HG03039 (cell line): ENCODE results near the gene ANKRD36C.
A peak's percentile ranks its signal among the peaks of the same experiment; 100 is the strongest.
"Not testable (repeated sequence)": the region's sequence is repeated elsewhere in the genome, so short reads cannot be mapped to it uniquely, and the experiment has no call there.

Source experiments
- ATAC-seq: cut with Tn5 transposase; IDR thresholded peaks from one replicate; pipeline ENCODE4 v1.9.1; 2021; ENCODE audit warnings: mild to moderate bottlenecking, moderate library complexity; ENCODE audit not compliant: unreplicated experiment

ANKRD36C gene

DNA sequence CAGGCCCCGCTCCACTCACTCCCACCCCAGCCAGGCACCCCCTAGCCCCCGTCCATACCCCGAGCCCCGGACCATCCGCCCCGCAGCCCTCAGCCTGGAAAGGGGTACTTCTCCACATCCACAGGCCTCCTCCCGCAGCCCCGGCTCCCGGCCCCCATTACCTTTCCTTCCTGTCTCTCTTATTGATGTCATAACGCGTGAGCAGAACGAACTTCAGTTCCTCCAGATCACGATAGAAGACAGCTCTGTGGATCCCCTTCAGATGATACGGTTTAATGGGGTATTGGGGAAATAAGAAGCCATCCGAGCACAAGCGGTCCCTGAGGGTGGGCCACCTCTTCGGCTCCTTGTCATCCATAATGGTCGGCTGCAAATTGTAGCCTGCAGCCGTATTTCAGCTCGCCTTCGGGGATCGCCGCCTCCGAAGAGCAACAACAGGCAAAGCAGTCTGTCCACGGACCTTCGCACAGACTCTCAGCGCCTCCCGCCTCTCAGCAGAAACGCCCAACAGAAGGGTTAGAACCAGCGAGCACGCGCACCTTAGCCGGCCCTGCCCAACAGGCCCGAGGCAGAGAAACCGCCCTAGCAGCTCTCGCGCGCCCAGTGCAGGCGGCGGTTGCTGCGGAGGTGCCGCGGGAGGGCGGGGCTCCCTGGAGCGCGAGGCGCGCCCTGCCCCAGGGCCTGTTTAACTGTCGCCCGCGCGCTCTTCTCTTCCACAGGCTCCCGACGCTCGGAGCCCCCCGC lies at the start of gene ANKRD36C:
Gene ANKRD36C (minus strand): TSS at position 474 of the 744 bp plus-strand sequence. CDS start 116 bp downstream, at position 358.
- peak; percentile 90 for ATAC-seq

DNA sequence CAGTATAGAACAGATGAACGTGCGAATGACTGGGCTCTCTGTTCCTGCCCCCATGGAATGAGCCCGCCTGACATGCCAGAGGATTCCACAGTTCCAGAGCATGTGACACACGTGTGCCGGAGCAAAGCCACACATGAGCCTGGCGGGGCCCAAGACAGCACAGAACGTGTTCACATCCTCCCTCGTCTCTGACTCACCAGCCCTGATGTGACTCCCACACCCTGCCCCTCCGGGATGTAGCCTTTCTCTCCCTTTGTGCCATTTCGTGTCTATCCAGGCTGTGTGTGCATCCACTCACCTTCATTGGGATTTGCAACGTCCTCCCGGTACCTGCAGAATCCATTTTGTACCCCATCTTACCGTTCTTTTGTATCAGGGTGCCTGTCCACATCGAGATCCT lies 43.9 kb upstream of the ANKRD36C start:
- ATAC-seq = not testable (repeated sequence)

DNA sequence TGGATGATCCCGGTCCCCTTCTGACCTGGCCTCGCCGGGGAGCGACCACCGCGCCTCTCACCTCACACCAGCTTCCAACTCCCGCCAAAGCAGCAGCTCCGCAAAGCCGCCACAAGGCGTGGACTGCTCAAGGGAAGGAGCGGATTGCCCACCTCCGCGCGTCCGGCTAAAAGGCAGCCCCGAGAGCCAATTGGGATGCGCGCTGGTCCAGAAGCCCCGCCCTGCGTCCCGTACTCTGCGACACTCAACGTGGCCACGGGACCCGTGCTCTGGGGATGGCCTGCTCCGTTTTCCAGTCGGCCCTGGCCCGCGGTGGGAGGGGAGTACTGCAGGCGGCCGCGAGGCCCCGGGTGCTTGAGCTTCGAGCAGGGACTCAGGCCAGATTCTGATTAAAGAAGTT lies 43.2 kb upstream of the ANKRD36C start, which contains the start of gene GPAT2:
Gene GPAT2 (minus strand): TSS at position 125 of the 400 bp plus-strand sequence. CDS start 2,557 bp downstream, outside the sequence.
- not testable (repeated sequence) for ATAC-seq

DNA sequence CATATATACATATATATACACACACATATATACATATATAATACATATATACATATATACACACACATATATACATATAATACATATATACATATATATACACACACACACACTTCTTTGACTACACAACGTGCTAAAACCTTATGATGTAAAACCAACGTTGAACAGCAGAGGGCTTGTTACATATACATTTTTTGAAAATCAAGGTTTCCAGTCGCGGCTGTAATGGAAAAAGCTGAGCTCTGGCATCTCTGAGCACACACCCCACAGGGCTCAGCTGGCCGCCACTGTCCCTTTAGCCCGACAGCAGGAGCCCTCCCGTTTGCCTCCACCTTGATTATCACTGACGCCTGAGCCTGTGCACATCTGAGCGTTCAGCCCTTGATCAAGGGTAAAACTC lies 42.4 kb upstream of the ANKRD36C start:
- ATAC-seq = not testable (repeated sequence)

DNA sequence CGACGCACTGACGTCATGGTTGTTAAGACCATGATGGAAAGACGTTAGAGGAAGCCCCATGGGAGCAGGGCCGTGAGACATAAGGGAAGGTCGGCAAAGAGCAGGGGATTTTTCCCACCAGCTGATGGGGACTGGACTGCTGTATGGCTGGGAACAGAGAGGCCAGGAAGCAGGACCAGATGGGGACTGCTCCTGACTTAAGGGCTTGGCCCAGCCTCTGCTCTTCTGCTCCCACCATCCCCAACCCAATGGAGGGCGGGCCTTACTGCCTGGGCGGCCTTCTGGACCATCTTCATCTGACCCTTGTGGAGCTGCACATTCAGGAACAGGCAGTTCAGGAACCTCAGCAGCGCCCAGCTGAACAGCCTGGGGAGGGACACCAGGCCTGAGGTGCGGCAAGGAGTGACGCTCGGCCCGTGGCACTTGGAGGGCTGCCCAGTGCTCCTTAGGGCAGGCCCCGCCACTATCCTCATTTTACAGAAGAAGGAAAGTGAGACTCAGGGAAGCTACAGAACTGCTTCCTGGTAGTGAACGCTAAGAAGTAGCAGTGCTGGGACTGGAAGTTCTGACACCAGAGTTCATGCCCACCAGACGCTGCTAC lies 36.2 kb upstream of the ANKRD36C start:
- ATAC-seq = not testable (repeated sequence)

DNA sequence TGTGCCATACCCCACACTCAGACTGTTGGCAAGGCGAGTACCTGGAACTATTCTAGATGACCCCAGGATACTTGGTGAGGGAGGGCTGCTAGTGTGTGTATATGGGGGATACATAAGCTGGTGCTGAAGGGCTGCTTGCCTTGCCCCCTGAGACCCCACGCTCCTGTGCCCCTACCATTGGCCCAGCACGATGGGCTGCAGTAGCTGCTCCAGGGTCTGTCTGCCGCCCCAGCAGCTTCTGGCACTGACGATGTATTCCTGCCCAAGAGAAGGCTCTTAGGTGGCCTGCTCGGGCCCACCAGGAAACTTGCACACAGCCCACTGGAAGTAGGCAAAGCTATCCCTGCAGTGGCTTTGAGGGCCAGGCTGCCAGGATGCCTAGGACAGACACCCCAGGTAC lies 34.1 kb upstream of the ANKRD36C start:
- not testable (repeated sequence) for ATAC-seq

DNA sequence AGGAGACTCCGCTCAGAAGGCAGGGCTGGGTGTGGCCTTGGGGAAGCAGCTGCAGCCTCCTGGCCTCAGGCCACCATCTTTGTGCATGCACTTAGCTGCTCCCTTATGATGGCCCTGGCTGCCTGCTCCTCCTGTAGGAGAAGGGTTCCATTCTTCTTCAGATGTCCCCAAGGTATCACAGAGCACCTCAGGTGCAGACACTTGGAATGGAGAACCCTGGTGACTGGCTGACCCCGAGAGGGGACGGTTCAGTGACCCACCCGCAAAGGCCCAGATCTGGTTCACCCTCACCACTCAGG lies 33.5 kb upstream of the ANKRD36C start:
- ATAC-seq = no peak

DNA sequence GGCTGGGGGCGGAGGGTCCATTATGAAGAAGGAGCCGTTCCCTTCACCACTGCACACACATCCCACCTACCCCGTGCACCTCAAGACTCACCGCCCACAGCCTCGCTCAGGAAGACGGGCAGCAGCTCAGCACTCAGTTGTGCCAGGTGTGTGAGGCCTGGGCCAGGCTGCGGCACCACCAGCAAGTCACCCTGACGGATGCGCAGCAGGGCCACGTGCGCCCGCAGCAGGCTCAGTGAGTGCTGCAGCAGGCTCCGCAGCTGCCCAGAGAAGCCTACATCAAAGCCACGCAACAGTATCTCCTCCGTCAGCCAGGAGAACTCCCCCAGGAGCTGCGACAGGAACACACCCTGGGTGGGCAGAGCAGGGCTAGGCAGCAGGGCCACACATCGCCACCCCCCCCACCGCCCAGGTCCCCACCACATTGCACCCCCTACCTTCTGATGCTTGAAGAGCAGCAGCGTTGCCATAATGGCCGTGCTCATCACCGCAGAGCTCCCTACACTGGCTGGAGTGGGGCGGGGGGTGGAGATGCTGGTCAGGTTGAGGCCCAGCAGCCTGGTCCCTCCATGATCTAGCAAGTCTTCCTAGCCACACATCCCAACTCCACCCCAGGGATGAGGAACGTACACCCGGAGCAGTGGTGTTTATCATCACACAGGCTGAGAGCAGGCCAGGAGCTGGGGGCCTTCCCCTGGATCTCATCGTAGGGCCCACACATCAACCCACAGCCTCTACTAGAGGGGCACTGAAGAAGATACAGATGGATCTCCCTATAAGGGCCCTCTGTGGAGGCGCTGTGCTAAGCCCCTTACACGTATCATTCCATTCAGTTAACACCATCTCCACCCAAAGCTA lies 32.9 kb upstream of the ANKRD36C start:
- no peak for ATAC-seq

DNA sequence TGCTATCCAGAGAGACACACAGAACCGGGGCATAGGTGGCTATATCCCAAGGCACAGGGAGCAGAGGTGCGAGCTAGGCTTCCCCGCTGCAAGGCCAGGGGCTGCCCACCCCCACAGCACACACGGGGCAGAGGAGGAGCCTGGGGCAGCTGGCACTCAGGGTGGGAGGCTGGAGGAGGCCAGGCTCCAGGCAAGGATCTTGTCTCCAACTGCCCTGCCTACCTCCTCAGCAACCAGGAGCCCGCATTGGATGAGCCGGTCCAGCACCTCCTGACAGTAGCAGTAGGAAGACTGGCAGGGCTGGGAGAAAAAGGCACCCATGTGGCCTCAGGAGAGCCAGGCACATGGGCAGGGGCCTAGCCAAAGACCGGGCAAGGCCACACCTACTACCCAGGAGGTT lies 32.1 kb upstream of the ANKRD36C start:
- not testable (repeated sequence) for ATAC-seq

DNA sequence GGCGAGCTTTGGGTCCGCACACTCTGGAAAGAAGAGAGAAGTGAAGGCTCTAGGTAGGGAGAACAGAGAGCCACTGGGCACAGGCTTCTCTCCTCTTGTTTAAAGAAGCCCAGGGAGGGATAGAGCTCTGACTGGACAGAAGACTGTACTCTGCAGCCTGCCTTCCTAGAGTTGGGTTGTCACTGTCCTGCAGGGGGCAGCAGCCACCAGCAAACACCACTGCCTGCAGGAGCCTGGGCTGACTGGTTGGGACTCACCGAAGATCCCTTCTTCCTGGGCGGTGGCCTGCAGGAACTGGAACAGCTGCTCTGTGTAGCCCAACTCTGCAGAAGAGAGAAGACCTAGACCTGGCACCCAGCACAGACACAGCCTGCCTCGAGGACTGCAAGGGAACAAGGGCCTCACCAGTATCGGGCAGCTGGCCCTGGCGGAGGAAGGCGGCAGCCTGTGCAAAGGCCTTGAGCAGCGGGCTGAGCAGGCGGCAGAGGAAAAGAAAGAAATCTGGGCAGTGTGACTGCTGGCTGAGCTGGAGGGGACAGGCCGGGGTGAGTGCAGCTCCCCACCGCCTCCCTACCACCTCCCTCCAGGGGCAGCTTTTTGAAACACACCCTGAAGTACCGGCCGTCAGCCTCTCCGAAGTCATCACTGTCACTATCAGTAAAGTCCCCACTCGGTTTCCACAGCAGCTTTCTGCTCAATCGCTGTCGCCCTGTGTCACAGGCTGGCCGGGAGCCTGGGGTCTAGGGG lies 31.2 kb upstream of the ANKRD36C start:
- ATAC-seq = peak; percentile 52

DNA sequence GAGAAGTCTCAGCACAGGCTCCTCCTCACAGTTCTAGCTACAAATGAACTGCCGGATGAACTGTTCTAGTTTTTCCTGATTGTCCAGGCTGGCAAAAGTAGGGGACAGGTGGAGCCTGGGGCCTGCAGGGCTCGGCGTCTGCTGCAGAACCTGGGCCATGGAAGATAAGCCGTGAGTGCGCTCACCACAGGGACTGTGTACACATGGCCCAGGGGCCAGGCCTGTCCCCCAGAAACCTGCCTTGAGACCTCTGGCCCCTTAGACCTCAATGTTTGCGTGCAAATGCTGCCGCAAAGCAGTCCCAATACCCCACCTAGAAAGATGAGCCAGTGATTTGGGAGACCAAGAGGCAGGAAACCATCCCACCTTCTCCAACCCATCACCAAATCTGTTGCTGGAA lies 30.5 kb upstream of the ANKRD36C start:
- not testable (repeated sequence) for ATAC-seq

DNA sequence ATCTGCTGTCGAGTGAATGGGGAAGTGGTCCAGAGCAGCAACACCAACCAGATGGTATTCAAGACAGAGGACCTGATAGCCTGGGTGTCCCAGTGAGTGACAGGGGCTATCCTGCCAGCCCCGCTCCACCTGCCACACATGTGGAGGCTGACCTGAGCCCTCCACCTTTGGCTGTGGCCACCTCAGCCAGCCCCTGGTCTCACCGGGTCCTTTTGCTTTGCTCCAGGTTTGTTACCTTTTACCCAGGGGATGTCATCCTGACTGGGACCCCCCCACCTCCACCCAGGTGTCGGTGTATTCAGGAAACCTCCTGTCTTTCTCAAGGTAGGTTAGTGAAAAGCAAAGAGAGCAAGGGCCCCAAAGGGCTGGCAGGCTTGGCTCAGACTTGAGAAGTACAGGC lies 29.5 kb upstream of the ANKRD36C start:
- not testable (repeated sequence) for ATAC-seq

DNA sequence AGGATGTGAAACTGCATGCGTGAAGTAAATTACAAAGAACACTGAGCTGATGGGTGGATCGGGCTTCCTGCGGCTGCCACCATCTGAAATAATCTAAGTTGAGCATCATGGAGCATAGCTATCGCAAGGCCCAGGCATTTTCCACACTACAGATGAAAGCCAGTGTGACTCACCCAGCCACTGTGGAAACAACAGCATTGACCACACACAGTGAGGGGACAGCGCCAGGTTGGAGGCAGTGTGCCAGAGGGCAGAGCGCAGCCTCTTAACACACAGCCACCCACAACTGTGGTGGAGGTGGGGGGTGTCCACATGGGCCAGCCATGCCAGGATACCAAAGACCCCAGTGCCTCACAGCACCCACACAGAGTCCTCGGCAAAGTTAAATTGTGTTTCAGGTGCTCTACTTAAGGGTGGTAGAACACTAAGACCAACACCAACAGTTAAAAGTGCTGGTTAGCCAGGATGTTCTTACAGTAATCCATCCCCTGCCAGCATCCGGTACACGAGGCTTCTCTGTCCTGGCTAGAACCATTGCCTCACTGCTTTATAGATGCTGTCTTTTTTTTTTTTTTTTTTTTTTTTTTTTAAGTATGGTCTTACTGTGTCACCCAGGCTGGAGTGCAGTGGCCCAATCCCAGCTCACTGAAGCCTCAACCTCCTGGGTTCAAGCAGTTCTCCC lies 28.4 kb upstream of the ANKRD36C start:
- ATAC-seq = not testable (repeated sequence)

DNA sequence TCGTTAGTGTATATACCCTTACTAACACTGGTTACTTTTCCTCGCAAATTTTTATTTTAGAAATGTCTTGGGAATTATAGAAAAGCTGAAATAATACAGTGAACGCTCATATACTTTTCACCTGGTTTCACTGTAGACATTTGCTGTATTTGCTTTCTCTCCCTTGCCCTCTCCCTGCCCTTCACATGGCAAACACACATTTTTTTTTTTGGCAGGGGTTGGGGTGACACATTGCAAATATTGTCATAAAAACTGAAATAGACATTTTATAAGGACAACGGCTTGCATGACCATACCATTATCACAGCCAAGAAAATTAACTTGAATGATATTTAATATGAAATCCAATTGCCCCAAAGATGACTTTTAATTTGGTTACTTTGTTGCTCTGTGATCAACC lies 24.7 kb upstream of the ANKRD36C start:
- ATAC-seq = not testable (repeated sequence)

DNA sequence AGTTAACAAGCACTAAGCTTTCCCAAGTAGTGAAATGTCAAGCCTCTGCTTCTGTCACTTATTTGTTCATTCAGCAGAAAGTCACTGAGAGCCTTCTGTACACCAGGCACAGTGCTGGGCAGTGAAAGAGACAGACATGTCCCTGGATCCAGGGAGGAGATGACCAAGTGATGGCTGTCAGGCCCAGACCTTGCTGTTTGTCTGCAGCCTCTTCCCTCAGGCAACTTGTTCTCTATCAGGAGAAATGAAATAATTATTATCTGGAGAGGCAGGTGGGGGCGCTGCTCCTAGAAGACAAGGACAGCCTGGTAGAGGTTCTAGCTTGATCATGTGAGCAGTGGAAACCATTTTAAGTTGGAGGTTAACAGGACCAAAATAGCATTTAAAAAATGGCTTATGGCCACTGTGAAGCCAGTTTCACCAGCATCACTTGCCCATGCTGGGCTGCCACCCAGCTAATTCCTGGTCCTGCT lies 21.2 kb upstream of the ANKRD36C start:
- ATAC-seq = not testable (repeated sequence)

DNA sequence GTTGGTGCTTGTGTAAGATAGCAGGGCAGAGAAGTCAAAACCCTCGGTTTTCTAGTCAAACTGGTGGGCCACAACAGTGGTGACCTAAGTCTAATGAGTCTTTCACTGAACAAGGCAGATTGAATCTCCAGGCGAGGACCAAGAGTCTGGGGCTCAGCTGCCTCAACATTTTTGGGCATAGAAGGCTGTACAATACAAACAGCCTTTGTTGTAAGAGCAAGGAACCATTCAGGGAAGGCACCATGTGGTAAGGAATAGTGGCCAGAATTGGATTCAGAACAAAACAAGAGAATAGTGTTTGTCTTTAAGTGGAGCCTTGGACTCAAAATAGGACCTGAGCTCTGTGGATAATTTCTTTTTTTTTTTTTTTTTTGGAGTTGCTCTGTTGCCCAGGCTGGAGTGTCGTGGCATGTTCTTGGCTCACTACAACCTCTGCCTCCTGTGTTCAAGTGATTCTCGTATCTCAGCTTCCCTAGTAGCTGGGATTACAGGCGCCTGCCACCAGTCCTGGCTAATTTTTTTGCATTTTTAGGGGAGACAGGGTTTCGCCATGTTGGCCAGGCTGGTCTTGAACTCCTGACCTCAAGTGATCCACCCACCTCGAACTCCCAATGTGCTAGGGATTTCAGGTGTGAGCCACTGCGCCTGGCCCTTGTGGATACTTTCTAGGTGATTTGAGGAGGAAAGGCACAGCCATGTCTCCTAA lies 20.6 kb upstream of the ANKRD36C start:
- not testable (repeated sequence) for ATAC-seq

DNA sequence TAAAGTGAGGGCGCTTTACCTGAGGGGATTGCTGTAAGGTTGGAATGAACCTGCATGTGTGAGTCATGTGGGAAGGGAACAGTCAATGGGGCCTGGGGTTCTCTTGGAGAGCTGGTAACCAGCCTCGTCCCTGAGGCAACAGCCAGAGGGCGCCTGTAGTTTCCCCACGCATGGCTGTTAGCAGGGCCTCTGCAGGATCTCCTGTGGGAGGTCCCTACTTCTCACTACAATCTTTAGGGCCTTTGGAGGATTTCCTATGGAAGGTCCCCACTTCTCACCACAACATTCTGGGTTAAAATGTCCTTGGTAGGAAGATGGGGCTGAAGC lies 19.5 kb upstream of the ANKRD36C start:
- ATAC-seq = peak; percentile 19

DNA sequence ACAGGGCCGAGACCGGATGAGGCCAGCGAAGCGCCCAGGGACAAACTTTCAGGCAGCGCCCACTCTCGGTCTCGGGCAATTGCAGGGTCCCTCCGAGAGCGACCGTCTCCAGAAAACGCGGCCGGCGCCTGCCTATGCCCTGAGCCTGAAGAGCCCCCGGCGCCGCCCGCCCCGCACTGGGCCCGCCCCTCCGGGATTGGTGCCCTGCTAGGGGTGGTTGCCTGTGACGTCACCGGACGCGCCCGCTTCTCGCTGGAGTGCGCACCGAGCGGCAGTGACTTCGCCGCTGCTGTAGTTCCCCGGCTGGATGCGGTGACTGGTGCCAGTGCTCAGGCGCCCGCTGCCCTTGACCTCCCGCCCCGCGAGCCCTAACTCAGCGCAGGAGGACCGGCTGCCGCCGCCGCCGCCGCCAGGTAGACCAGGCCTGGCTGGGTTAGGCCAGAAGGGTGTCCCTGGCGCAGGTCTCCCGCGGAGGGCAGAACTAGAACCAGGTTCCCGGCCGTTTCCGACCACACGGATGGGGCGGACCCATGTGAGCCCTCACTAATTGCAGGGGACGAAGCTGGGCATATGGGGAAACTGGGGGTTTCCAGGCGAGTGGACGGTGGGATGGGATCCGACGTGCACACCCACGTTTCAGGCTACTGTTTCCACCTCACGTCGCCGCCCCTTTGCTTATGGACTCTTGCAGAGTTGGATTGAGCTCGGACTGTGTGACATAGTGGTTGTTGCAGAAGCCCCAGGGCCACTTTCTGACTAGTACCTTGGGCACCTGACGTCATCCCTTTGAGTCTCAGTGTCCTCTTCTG lies 18.9 kb upstream of the ANKRD36C start:
- ATAC-seq = peak; percentile 99

DNA sequence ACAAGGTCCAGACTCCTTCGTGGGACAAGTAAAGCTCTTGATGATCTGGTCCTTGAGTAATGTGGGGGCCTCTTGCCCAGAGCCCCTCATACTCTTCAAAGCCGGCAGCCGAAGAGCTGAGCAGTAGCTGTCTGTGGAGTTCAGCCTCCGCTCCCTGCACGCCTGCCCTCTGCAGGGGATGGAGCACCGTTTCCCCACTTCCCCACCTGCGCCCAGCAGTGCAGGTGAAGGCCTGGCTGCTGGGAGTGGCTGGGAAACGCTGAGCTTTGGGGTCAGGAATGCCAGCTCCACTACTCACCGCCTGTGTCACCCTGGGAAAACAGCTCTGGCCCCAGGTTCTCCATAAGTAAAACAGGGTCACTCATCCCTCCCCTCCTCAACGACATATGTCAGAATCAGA lies 18.2 kb upstream of the ANKRD36C start:
- not testable (repeated sequence) for ATAC-seq
